ENCODE measurements around the gene AKIP1.
"Not testable (repeated sequence)": the region's sequence is repeated elsewhere in the genome, so short reads cannot be mapped to it uniquely, and the experiment has no call there.

The AKIP1 gene

DNA sequence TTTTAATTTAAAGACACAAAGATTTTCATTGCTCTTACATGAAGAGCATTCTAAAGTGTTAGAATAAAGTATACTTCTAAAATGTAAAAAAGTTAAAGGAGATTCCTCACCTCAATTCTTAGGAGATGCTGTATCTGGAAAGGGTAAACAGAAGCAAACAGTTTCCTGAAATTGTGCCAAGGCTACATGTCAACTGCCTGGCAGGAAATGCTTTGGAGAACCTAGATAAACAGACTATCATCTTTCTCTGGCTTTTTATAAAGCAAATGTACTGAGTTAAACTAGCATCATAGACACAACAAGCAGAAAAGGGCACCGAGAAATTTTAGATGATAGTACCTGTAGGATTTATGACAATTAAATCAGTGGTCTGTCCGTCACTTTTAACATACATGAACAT is 24.7 kb upstream of the AKIP1 start:
- H3K36me3 ChIP-seq (ENCODE audit: control insufficient read depth, insufficient read depth, low read length), result no peaks in the 10 kb centered on the region
- H3K9me3 ChIP-seq (ENCODE audit: control insufficient read depth, low read length), result no peaks in the 10 kb centered on the region
- H3K9ac ChIP-seq (ENCODE audit: low read length), result no peak overlapping the region
- H3K4me1 ChIP-seq (ENCODE audit: control insufficient read depth, insufficient read depth, low read length), result no peaks in the 10 kb centered on the region
- no peak overlapping the region for H3K4me3 ChIP-seq (ENCODE audit: low read length)
- H3K27me3 ChIP-seq (ENCODE audit: control insufficient read depth, insufficient read depth, low read length), result no peaks in the 10 kb centered on the region

DNA sequence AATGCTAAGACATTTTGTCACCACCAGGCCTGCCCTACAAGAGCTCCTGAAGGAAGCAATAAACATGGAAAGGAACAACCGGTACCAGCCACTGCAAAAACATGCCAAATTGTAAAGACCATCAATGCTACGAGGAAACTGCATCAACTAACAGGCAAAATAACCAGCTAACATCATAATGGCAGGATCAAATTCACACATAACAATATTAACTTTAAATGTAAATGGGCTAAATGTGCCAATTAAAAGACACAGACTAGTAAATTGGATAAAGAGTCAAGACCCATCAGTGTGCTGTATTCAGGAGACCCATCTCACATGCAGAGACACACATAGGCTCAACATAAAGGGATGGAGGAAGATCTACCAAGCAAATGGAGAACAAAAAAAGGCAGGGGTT is 19.8 kb upstream of the AKIP1 start:
- not testable (repeated sequence) for H3K4me3 ChIP-seq (ENCODE audit: low read length); H3K9me3 ChIP-seq (ENCODE audit: control insufficient read depth, low read length); H3K27me3 ChIP-seq (ENCODE audit: control insufficient read depth, insufficient read depth, low read length); H3K36me3 ChIP-seq (ENCODE audit: control insufficient read depth, insufficient read depth, low read length); H3K4me1 ChIP-seq (ENCODE audit: control insufficient read depth, insufficient read depth, low read length); H3K9ac ChIP-seq (ENCODE audit: low read length)

DNA sequence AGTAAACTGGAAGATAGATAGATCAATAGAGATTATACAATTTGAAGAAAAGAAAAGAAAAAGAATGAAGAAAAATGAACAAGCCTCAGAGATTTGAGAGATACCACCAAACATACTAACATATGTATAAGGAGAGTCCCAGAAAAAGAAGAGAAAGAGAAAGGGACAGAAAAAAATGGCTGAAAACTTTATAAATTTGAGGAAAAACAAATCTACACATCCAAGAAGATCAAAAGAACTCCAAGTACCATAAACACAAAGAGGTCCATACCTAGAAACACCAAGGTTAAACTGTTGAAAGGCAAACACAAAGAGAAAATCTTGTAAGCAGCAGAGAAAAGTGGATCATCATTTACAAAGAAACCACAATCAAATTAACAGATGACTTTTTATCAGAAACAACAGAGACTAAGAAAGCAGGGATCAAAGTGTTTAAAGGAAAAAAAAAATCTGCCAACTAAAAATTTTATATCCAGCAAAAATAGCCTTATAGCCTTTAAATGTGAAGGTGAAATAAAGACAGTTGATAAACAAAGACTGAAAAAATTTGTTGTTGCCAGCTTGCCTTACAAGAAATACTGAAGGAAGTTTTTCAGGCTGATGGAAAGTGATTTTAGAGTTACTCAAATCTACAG is 11.8 kb upstream of the AKIP1 start:
- Histone ChIP-seq H3K9me3 (ENCODE audit: control insufficient read depth, low read length) (no peaks in the 10 kb centered on the region), H3K9ac (ENCODE audit: low read length) (no peak overlapping the region), H3K4me1 (ENCODE audit: control insufficient read depth, insufficient read depth, low read length) (no peaks in the 10 kb centered on the region), H3K27me3 (ENCODE audit: control insufficient read depth, insufficient read depth, low read length) (no peaks in the 10 kb centered on the region), H3K4me3 (ENCODE audit: low read length) (no peak overlapping the region), H3K36me3 (ENCODE audit: control insufficient read depth, insufficient read depth, low read length) (no peaks in the 10 kb centered on the region)

DNA sequence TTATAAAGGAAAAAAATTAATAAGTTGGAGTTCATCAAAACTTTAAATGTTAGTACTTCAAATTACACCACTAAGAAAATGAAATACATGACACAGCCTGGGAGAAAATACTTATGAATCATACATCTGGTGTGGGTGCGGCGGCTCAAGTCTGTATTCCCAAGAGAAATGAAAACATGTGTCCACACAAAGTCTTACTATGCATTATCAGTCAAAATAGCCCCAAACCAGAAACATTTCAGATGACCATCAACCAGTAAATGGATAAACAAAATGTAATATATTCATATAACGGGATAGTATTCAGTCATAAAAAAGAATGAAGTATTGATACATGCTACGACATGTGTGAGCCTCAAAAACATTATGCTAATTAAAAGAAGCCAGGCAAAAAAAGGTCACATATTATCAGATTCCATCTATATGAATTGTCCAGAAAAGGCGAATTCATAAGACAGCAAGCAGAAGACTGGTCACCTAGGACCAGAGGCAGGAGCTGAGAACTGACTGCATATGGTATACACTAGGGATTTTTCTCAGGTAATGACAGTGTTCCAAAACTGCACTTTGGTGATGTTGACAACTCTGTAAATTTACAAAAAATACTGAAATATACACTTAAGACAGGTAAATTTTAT is 5.3 kb upstream of the AKIP1 start:
- Histone ChIP-seq H3K9ac (ENCODE audit: low read length) (no peak overlapping the region), H3K36me3 (ENCODE audit: control insufficient read depth, insufficient read depth, low read length) (no peaks in the 10 kb centered on the region), H3K4me1 (ENCODE audit: control insufficient read depth, insufficient read depth, low read length) (peaks cover 7% of the 10 kb centered on the region), H3K27me3 (ENCODE audit: control insufficient read depth, insufficient read depth, low read length) (no peaks in the 10 kb centered on the region), H3K4me3 (ENCODE audit: low read length) (no peak overlapping the region), H3K9me3 (ENCODE audit: control insufficient read depth, low read length) (no peaks in the 10 kb centered on the region)

DNA sequence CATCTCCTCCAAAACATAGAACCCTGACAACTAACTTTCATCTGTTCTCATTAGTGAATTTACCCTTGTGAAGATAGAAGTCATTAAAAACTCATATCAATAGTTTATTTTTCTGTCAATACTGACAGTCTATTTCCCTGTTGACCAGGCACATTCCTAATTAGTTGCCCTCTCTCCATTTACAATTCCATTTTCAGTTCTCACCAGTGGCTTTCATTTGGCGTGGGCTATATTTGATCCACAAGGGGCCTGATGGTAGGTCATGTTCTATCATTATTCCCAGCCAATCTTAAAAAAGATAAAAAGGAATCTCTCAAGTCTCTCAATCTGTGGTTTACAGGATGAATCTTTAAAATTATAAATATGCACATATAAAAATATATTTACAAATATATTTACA is 3.9 kb upstream of the AKIP1 start:
- peaks cover 7% of the 10 kb centered on the region for H3K4me1 ChIP-seq (ENCODE audit: control insufficient read depth, insufficient read depth, low read length)
- H3K27me3 ChIP-seq (ENCODE audit: control insufficient read depth, insufficient read depth, low read length), result no peaks in the 10 kb centered on the region
- H3K36me3 ChIP-seq (ENCODE audit: control insufficient read depth, insufficient read depth, low read length), result no peaks in the 10 kb centered on the region
- no peak overlapping the region for H3K9ac ChIP-seq (ENCODE audit: low read length)
- H3K9me3 ChIP-seq (ENCODE audit: control insufficient read depth, low read length), result no peaks in the 10 kb centered on the region
- H3K4me3 ChIP-seq (ENCODE audit: low read length), result no peak overlapping the region

DNA sequence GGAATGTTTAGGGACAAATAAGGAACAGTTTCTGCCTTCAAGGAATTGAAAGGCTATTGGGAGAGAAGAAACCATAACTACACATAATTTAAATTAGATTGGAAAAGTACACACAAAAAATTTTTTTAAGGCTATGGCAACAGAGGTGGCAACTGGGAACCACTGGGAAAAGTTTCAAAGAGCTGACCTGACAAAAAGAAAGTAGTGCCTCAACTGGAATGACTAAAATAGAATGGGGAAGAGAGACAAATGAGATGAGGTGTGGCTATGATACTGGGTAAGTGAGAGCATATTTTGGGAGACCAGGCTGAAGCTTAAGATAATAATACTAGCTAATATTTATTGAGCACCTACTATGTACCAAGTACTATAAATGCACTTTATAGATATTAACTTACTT is 2.9 kb upstream of the AKIP1 start:
- H3K36me3 ChIP-seq (ENCODE audit: control insufficient read depth, insufficient read depth, low read length), result no peaks in the 10 kb centered on the region
- no peaks in the 10 kb centered on the region for H3K9me3 ChIP-seq (ENCODE audit: control insufficient read depth, low read length)
- no peak overlapping the region for H3K9ac ChIP-seq (ENCODE audit: low read length)
- peaks cover 7% of the 10 kb centered on the region for H3K4me1 ChIP-seq (ENCODE audit: control insufficient read depth, insufficient read depth, low read length)
- H3K4me3 ChIP-seq (ENCODE audit: low read length), result no peak overlapping the region
- no peaks in the 10 kb centered on the region for H3K27me3 ChIP-seq (ENCODE audit: control insufficient read depth, insufficient read depth, low read length)

DNA sequence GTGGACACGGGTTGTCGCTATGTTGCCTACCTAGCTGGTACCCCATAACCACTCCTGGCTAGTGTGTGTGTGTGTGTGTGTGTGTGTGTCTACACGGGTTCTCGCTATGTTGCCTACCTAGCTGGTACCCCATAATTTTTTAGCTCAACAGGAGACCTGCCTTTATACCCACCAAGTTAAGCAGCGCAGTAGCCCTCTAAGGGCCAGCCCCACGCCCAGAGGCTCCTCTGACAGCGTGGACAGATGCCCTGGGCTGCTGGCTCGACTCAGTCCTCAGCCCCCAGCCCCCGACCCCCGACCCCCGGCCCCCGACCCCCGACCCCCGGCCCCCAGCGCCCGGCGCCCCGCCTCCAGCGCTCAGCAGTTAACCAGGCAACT is 351 bp upstream of the AKIP1 start:
- peak overlapping the region; percentile 45 for H3K9ac ChIP-seq (ENCODE audit: low read length)
- H3K4me1 ChIP-seq (ENCODE audit: control insufficient read depth, insufficient read depth, low read length), result peaks cover 16% of the 10 kb centered on the region
- no peaks in the 10 kb centered on the region for H3K9me3 ChIP-seq (ENCODE audit: control insufficient read depth, low read length)

DNA sequence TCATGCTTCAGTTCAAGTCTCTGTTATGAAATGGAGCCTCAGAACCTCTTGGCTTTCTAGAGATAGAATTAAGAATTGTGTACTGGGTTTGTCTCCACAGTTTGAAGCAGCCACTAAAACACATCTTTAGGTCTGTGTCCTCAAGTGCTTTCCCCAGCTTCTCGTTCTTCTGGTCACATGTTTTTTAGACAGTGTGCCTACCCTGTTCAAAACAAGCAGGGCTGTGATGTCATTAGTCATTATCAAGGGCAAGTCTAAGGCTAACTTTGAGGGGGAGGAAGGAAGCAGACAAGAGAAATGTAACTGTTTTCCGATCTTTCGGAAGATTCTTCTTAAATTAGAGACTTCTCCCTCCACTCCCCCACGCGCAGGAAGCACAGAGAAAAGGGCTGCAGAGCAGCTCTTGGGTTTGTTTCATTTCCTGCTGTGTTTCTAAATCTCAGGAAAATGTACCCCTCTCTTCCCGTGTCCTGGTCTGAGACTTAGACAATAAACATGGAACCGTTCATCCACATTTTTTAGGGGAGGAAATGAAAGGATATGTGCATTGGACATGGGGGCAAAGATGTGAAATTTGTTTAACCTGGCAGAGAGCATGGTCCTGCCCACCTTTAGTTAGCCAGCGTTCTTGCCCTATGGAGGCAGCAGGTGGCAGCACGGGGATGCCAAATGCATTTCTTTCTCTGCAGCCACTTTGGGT is 3.1 kb downstream of the AKIP1 start:
- Histone ChIP-seq H3K9me3 (ENCODE audit: control insufficient read depth, low read length) (no peaks in the 10 kb centered on the region), H3K27me3 (ENCODE audit: control insufficient read depth, insufficient read depth, low read length) (no peaks in the 10 kb centered on the region), H3K4me1 (ENCODE audit: control insufficient read depth, insufficient read depth, low read length) (peaks cover 16% of the 10 kb centered on the region), H3K9ac (ENCODE audit: low read length) (peak overlapping the region; percentile 1), H3K36me3 (ENCODE audit: control insufficient read depth, insufficient read depth, low read length) (no peaks in the 10 kb centered on the region), H3K4me3 (ENCODE audit: low read length) (no peak overlapping the region)

More for the DNA sequence above, 351 bp upstream of the AKIP1 start:
- Histone ChIP-seq H3K27me3 (ENCODE audit: control insufficient read depth, insufficient read depth, low read length) (no peaks in the 10 kb centered on the region), H3K4me3 (ENCODE audit: low read length) (peak overlapping the region; percentile 17), H3K36me3 (ENCODE audit: control insufficient read depth, insufficient read depth, low read length) (no peaks in the 10 kb centered on the region)

DNA sequence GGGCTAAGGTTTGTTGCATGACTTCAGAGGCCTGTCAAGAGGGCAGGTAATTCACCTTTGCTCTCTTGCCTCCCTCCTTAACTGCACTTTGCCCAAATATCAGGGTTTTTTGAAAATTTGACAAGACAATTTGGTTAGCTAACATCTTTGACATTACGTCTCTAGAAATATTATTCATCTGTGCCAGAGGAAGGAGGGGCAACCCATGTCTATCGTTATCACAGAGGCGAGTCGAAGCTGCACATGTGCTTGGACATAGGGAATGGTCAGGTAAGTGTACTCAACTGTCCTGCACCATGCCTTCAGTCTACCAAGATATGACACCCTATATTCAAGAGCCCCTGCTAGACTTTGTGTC is 3.7 kb downstream of the AKIP1 start:
- Histone ChIP-seq H3K9ac (ENCODE audit: low read length) (no peak overlapping the region), H3K36me3 (ENCODE audit: control insufficient read depth, insufficient read depth, low read length) (no peaks in the 10 kb centered on the region), H3K27me3 (ENCODE audit: control insufficient read depth, insufficient read depth, low read length) (no peaks in the 10 kb centered on the region), H3K4me3 (ENCODE audit: low read length) (no peak overlapping the region), H3K9me3 (ENCODE audit: control insufficient read depth, low read length) (no peaks in the 10 kb centered on the region), H3K4me1 (ENCODE audit: control insufficient read depth, insufficient read depth, low read length) (peaks cover 16% of the 10 kb centered on the region)

DNA sequence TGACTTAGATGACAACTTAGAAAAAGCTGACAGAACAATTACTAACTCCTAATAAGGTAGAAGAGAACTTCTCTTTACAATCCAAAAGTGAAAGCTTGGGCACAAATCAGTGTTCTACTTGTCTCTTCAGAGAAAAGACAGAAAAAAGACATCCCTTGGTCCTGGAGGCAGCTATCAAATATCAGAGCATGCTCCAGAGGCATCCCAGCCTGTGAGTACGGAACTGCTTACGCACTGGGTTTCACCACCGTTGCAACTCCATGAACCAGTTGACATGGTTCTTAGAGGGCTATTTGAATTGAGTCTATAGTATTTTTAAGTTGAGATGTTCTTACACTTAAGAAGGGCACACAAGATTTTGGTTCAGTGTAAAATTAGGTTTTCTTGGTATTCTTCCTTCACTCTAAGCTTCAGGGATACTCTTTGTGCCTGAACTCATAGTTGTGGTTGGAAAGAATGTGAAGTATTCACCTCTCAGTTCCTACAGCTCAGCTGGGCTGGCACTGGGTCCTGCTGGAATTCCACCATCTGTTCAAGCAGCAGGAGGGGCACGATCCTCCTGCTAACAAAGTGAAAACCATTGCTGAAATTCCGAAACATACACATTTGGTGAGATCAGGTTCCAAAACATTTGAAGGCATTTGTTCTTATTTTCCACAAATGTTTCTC is 6.3 kb downstream of the AKIP1 start:
- Histone ChIP-seq H3K4me1 (ENCODE audit: control insufficient read depth, insufficient read depth, low read length) (peaks cover 9% of the 10 kb centered on the region), H3K27me3 (ENCODE audit: control insufficient read depth, insufficient read depth, low read length) (no peaks in the 10 kb centered on the region), H3K9ac (ENCODE audit: low read length) (no peak overlapping the region), H3K36me3 (ENCODE audit: control insufficient read depth, insufficient read depth, low read length) (no peaks in the 10 kb centered on the region), H3K4me3 (ENCODE audit: low read length) (no peak overlapping the region), H3K9me3 (ENCODE audit: control insufficient read depth, low read length) (no peaks in the 10 kb centered on the region)

DNA sequence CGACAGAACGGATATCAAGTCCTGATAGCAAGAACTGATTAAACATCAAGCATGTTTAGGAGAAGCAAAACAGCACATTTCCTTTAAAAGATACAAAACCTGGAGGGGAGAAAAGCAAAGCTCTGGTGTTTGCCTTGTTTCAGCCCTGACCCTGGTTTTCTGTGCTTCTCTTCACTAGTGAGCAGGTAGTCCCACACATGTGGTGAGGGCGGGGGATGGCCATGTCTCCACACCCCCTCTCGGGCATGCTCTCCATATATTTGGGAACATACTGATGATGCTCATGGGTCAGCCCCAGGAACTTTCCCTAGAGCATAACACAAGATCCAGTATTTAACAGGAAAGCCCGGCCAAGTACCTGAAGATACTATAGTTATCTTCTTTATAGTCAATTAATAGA is 11.7 kb downstream of the AKIP1 start:
- H3K9me3 ChIP-seq (ENCODE audit: control insufficient read depth, low read length), result no peaks in the 10 kb centered on the region
- no peaks in the 10 kb centered on the region for H3K36me3 ChIP-seq (ENCODE audit: control insufficient read depth, insufficient read depth, low read length)
- H3K27me3 ChIP-seq (ENCODE audit: control insufficient read depth, insufficient read depth, low read length), result no peaks in the 10 kb centered on the region
- no peak overlapping the region for H3K9ac ChIP-seq (ENCODE audit: low read length)
- no peaks in the 10 kb centered on the region for H3K4me1 ChIP-seq (ENCODE audit: control insufficient read depth, insufficient read depth, low read length)
- no peak overlapping the region for H3K4me3 ChIP-seq (ENCODE audit: low read length)

DNA sequence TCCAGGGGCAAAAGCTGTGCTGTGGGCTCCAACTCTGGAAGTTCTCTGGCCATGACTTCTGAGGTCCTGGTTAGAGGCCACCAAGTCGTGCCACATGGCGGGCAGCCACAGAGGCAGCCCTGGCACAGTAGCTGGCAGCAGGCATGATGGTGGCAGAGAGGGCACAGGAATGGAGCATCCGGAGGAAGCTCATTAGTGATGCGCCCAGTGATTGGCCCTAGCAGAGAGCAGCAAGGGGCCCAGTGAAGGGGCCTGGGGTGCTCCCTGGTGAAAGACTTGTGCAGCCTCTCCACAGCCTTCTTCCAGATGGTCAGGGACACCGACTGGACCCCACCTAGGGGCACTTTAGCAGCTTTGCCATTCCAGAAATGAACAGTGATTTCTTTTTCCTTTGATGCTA is 14.7 kb downstream of the AKIP1 start:
- H3K36me3 ChIP-seq (ENCODE audit: control insufficient read depth, insufficient read depth, low read length), result no peaks in the 10 kb centered on the region
- H3K9ac ChIP-seq (ENCODE audit: low read length), result no peak overlapping the region
- no peak overlapping the region for H3K4me3 ChIP-seq (ENCODE audit: low read length)
- no peaks in the 10 kb centered on the region for H3K9me3 ChIP-seq (ENCODE audit: control insufficient read depth, low read length)
- H3K4me1 ChIP-seq (ENCODE audit: control insufficient read depth, insufficient read depth, low read length), result no peaks in the 10 kb centered on the region
- H3K27me3 ChIP-seq (ENCODE audit: control insufficient read depth, insufficient read depth, low read length), result no peaks in the 10 kb centered on the region
